ENCODE data around the gene CTTNBP2NL.

CTTNBP2NL gene, protein sequence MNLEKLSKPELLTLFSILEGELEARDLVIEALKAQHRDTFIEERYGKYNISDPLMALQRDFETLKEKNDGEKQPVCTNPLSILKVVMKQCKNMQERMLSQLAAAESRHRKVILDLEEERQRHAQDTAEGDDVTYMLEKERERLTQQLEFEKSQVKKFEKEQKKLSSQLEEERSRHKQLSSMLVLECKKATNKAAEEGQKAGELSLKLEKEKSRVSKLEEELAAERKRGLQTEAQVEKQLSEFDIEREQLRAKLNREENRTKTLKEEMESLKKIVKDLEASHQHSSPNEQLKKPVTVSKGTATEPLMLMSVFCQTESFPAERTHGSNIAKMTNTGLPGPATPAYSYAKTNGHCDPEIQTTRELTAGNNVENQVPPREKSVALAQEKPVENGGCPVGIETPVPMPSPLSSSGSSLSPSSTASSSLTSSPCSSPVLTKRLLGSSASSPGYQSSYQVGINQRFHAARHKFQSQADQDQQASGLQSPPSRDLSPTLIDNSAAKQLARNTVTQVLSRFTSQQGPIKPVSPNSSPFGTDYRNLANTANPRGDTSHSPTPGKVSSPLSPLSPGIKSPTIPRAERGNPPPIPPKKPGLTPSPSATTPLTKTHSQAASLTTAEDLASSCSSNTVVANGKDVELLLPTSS

GRCh38 chr1:112395821-112396652 lies at the start of gene CTTNBP2NL:
Gene CTTNBP2NL, plus strand, starts transcription at chr1:112396214. Its CDS starts 19,952 bp downstream, at chr1:112416166.
- no peak for DNase-seq

DNA sequence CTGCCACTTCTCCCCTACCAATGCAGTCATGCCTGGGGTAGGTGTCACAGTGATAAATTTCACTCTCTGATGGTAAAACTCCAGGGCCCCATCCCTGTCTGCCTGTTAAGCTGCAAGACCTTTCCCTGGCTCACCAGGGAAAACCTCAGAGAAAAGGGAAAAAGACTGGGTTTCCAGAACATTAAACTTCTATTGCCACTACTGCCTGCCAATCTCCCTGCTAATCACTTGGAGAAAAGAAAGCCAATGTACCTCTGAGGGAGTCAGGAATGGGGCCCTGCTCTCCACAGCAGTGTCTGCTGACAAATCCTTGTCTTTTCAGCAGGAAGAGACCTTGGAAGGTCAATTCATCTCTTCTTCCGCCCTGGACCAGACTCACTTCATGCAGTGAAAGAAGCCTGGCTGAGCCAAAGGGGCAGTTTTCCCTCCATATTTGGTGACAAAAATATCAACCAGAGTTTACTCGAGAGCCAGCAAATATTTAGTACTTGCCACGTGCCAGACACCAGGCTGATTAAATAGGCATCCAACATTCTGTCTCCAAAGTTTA lies 49.1 kb upstream of the CTTNBP2NL start:
- no peak for DNase-seq

- DNase-seq = no peak
Measured at GRCh38 chr1:112356765-112357164, 39.2 kb upstream of the CTTNBP2NL start.

GRCh38 chr1:112357467-112357866 lies 38.5 kb upstream of the CTTNBP2NL start:
- no peak for DNase-seq

DNA sequence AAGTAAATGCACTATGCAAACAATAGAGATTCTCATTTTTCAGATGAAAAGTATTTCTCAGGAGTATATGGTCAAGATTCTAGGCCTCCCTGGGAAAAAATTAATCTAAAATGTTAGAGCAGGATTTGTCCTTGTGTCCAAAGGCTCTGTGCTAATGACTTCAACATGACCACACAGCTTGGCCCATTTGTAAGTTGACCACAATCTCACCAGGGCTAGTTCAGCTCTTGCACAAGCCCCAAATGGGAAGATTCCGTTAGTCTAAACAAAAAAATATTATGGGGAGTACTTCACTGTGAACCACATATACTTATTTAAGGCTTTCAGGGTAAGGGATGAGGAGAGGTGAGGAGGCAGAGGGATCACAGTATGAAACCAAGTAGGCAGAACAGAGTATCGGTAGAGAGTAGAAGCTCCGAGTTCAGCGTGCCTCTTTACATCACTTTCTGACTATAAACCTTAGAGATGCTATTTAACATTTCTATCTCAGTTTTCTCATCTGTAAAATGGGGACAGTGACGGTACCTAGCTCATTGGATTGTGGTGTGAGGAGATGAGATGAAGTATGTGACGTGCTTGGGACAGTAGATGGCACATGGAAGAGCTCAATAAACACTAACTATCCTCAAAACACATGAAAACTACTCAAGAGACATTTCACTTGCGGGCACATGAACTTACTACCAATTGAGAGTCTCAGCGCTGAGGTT lies 37.8 kb upstream of the CTTNBP2NL start:
- DNase-seq = no peak

GRCh38 chr1:112358798-112359408 lies 37.1 kb upstream of the CTTNBP2NL start:
- no peak for DNase-seq

- no peak for DNase-seq
Measured at GRCh38 chr1:112359961-112360767, 35.9 kb upstream of the CTTNBP2NL start.

- DNase-seq = no peak
Measured at GRCh38 chr1:112363636-112364035, 32.4 kb upstream of the CTTNBP2NL start.

DNA sequence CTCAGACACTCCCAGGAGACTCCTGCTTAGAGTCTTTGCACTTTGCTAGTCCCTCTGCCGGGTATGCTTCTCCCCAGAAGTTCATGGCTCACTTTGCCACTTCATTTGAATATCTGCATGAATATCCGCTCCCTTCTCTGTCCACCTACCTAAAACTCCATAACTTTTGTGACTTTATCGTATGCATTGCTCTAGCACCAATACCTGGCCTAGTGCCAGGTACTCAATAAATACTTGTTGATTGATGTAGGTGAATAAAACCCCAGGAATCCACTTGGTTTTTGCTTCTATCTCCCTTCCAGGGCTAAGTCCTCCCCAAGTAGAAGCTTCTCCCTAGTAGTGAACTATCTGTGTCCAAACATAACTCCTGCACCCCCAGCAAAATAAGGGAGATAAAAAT lies 27.8 kb upstream of the CTTNBP2NL start:
- DNase-seq = no peak

GRCh38 chr1:112369392-112370285 lies 26.4 kb upstream of the CTTNBP2NL start:
- DNase-seq = peak; percentile 26

DNA sequence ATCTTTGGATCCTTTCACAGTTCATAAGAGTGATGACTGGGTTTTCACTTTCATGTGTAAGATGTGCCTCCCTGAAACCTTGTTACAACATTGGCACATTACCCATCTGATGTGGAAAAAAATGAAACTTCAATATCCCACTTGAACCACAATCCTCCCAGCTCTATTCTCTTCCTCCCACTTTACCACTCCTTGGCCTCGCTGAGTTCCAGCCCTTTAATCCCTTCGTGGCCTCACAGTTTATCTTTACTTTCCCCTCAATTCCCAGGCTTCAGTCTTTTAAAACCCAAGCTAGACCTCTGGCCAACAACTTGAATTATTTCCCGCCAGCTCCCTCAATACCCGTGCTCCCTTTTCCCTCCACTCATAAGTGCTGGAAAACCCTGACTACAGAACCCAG lies 25.0 kb upstream of the CTTNBP2NL start:
- no peak for DNase-seq

DNA sequence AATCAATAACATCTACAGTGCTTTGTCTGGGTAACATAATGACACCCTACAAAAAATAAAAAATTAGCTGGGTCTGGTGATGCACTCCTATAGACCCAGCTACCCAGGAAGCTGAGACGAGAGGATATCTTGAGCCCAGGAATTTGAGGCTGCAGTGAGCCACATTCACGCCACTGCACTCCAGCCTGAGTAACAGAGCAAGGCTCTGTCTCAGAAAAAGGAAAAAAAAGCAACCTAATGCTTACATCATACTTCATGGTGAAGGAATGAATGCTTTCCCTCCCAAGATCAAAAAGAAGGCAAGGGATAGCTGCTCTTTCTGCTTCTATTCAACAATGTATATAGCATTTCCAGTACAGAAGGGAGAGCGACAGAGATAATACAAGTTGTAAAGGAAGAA lies 24.2 kb upstream of the CTTNBP2NL start:
- no peak for DNase-seq

GRCh38 chr1:112373806-112374205 lies 22.2 kb upstream of the CTTNBP2NL start:
- DNase-seq = no peak

DNA sequence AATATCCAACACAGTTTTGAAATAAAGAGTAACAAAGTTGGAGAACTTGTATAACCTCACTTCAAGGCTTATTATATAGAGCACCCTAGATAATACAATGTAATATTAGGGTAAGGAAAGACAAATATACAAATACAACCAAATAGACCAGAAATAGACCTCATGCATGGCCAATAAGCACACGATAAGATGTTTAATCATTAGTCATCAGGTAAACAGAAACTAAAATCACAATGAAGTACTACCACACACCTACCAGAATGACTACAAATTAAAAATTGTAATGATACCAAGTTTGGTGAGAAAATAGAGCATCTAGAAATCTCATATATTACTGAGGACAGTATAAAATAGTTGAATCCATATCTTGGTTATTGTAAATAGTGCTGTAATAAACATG lies 20.3 kb upstream of the CTTNBP2NL start:
- DNase-seq = no peak

GRCh38 chr1:112380356-112380755 lies 15.7 kb upstream of the CTTNBP2NL start:
- no peak for DNase-seq

DNA sequence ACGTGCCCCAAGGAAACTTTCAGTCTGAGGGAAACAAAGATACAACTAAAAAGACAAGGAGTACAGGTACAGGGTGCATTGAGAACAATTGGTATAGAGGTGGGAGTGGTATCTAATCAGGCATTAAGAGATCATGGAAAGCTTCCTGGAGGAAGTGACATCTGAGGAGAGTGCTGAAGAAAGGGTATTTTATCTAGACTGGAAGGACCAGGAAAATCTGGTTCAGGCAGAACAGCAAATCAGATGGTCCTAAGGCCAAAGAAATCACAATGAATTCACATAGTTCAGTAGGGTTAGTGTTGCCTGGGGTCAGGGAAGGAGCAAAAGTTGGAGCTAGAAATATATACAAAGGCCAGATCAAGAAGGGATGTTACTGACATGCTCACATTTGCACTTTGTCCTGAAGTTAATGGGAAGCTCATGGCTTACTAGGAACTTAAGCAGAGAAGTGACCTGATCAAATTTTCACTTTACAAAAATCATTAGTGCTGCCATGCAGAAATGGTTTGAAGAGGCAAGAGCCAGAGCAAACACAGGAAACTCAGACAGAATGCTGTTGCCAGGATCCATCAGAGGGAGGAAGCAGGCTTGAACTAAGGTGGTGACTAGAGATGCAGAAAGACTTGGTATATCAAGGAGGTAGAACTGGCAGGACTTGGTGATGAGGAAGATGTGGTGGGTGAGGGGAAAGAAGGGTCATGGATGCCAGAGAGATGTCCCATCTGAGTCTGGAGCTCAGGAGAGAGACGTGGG lies 14.5 kb upstream of the CTTNBP2NL start:
- DNase-seq = no peak

DNA sequence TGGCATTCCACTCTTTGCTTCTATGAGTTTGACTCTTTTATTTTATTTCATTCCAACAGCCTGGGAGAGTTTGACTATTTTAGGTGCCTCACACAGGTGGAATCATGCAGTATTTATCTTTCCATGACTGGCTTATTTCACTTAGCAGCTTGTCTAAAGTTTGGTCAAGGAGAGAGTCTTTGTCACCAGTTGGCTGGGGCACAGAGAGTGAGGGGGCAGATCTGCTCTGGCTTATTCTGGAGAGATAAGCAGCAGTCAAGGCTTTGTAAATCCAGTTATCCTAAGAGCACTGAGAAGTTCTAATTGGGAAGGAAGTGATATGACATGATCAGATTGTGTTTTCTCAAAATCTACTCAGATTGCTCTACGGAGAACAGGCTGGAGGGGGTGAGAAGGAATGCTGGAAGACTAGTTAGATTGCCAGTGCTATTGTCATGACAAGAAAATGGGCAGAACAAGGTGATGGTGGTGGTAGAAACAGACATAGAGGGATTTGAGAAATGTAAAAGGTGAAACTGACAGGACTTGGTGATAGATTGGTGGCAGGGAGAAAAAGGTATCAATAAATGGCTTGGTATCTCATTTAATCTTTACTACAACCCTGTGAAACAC lies 12.1 kb upstream of the CTTNBP2NL start:
- DNase-seq = no peak

DNA sequence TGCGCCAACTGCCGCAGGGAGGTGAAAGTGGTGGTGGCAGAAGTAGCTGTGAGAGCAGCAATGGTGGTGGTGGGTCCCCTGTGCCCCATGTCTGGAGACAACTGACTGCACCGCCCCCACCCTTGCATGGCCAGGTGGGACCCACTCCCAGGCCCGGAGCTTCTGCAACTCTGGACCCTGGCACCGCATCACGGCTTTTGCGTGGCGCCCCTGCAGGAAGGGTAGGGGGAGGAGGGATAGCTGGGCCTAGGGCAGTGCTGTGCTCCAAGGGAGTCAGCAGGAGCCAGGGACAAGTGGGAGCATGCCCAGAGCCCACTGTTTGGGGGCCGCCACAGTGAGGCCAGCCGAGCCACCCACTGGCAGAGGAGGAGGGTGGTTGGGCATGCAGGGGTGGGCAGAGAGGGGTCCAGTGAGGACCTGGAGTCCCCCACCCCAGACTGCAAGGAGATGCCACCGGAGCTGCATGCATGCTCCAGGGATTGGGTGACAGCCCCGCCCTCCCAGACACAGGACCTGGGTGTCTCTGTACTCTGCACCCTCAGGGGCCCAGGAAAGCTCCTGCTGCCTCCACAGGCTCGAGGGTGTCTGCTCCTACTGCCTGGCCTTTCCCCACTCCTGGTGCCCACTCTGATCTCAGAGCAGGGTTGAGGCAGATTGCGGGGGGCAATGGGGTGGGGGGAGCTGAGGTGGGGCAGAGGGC lies 9.8 kb upstream of the CTTNBP2NL start:
- DNase-seq = no peak

Measured in GF-D8 (cell line).